GM12878 (cell line): ENCODE measurements around the gene PSMD12. TPM values are rescaled to one million over a fixed set of nuclear protein-coding genes. Genes with fewer than 3 reads are reported as not detected.

Experiments
- ATAC-seq: fragments of 200-7000 bp; cut with Tn5 transposase; 3 replicates; pipeline ENCODE4 v1.9.1; 2020; ENCODE audit warnings: mild to moderate bottlenecking, moderate library complexity
- BruUV-seq: library from RNA; stranded (reverse); fragments of 400-500 nt; replicated peaks from 2 replicates; lab custom pipeline; 2021; lab: Mats Ljungman, UMichigan
- CTCF ChIA-PET: fragments of 300-600 bp; sonication (Branson Sonifier 250); formaldehyde crosslinking; extraction: SDS; loops from one replicate; lab custom pipeline; 2021; ENCODE audit warnings: inconsistent platforms; lab: Yijun Ruan, JAX
- POLR2A ChIA-PET: fragments of 350-600 bp; formaldehyde crosslinking; extraction: SDS; loops from one replicate; lab custom pipeline; 2021; ENCODE audit warnings: inconsistent platforms; lab: Charles Lee
- RAD21 ChIA-PET: fragments of 300-600 bp; sonication (Branson Sonifier 250); formaldehyde crosslinking; loops from one replicate; lab custom pipeline; 2023; ENCODE audit warnings: antibody characterized with exemption; ENCODE audit not compliant: unreplicated experiment; lab: Charles Lee
- SMC1A ChIA-PET: fragments of 300-600 bp; sonication (Branson Sonifier 250); formaldehyde crosslinking; loops from one replicate; lab custom pipeline; 2023; ENCODE audit not compliant: unreplicated experiment, uncharacterized antibody; lab: Charles Lee
- DNase-seq: peaks from one replicate; pipeline ENCODE4 v3.0.0-alpha.2; 2011; ENCODE audit warnings: low read depth, low spot score
- FAIRE-seq: peaks from 3 replicates; lab custom pipeline; 2011; peaks lifted over from hg19 to GRCh38; lab: Jason Lieb, UNC
- H2AFZ ChIP-seq: 2 replicates; pipeline ENCODE4 v1.6.0; 2011; ENCODE audit warnings: low read depth, low read length, control low read depth; ENCODE audit not compliant: control insufficient read depth
- H3K27ac ChIP-seq: 2 replicates; pipeline ENCODE4 v1.5.1; 2011; ENCODE audit warnings: control low read depth; ENCODE audit not compliant: control insufficient read depth, insufficient read depth
- H3K27me3 ChIP-seq, 2 experiments: replicated peaks in 1 of 2; 2 replicates each; pipeline versions ENCODE4 v1.6.0 to v1.6.1; 2011; ENCODE audit warnings: low read length in 1 of 2; ENCODE audit not compliant: control insufficient read depth in 2 of 2, insufficient read depth in 2 of 2
- H3K36me3 ChIP-seq, 2 experiments: 2 replicates each; pipeline ENCODE4 v1.5.1; 2011; ENCODE audit warnings: low read length in 1 of 2; ENCODE audit not compliant: control insufficient read depth in 2 of 2, insufficient read depth in 2 of 2
- H3K4me1 ChIP-seq: 2 replicates; pipeline ENCODE4 v1.6.1; 2011; ENCODE audit warnings: mild to moderate bottlenecking, low read length, moderate library complexity, mixed read lengths; ENCODE audit not compliant: control insufficient read depth, insufficient read depth
- H3K4me2 ChIP-seq: 2 replicates; pipeline ENCODE4 v1.6.0; 2011; ENCODE audit warnings: control low read depth; ENCODE audit not compliant: control insufficient read depth, insufficient read depth
- H3K4me3 ChIP-seq: fragments of 200-600 bp; sonication (generic); 2 replicates; pipeline ENCODE4 v1.5.1; 2016
- H3K79me2 ChIP-seq: 2 replicates; pipeline ENCODE4 v1.6.0; 2011; ENCODE audit warnings: low read length; ENCODE audit not compliant: control insufficient read depth, insufficient read depth
- H3K9ac ChIP-seq: 2 replicates; pipeline ENCODE4 v1.8.0; 2011; ENCODE audit warnings: low read length, control low read depth, mixed read lengths; ENCODE audit not compliant: control insufficient read depth, insufficient read depth
- H3K9me3 ChIP-seq: replicated peaks from 3 replicates; pipeline ENCODE4 v1.5.1; 2011; ENCODE audit warnings: mild to moderate bottlenecking, low read length; ENCODE audit not compliant: control insufficient read depth, insufficient read depth
- H4K20me1 ChIP-seq: 2 replicates; pipeline ENCODE4 v1.6.0; 2011; ENCODE audit not compliant: control insufficient read depth, insufficient read depth
- IKZF2 ChIP-seq, 2 experiments: fragments of 450-650 bp; IDR thresholded peaks; 2 replicates each; pipeline ENCODE4 v1.6.1; 2017; ENCODE audit warnings: mild to moderate bottlenecking in 2 of 2, moderate library complexity in 2 of 2
- NFIC ChIP-seq: IDR thresholded peaks from 2 replicates; pipeline ENCODE4 v1.6.1; 2012; ENCODE audit warnings: low read depth, mild to moderate bottlenecking, inconsistent platforms, low read length, moderate library complexity
- POLR2AphosphoS5 ChIP-seq: IDR thresholded peaks from 2 replicates; pipeline ENCODE4 v1.6.1; 2011; ENCODE audit warnings: mild to moderate bottlenecking, low read length, inconsistent platforms
- RAD51 ChIP-seq: fragments of 450-650 bp; IDR thresholded peaks from 2 replicates; pipeline ENCODE4 v1.6.1; 2016; ENCODE audit warnings: moderate library complexity, mild to moderate bottlenecking, inconsistent platforms
- SMAD5 ChIP-seq: IDR thresholded peaks from 2 replicates; pipeline ENCODE4 v1.6.1; 2016; ENCODE audit warnings: antibody characterized with exemption, low read depth
- SMC3 ChIP-seq: IDR thresholded peaks from 2 replicates; pipeline ENCODE4 v1.6.1; 2011; ENCODE audit warnings: low read length, improper control_type of control experiment, borderline replicate concordance
- ZNF217 ChIP-seq: fragments of 450-650 bp; IDR thresholded peaks from 2 replicates; pipeline ENCODE4 v1.6.1; 2017; ENCODE audit warnings: antibody characterized with exemption, mild to moderate bottlenecking
- ZSCAN29 ChIP-seq: fragments of 450-650 bp; IDR thresholded peaks from 2 replicates; pipeline ENCODE4 v1.6.1; 2017; ENCODE audit warnings: mild to moderate bottlenecking, moderate library complexity
- WGBS: methylation state at CpG from one replicate; pipeline ENCODE4 v1.1.6; 2016; ENCODE audit warnings: low lambda C conversion rate; ENCODE audit not compliant: insufficient replicate concordance, insufficient coverage; ENCODE audit errors: missing lambda C conversion rate; 5-methylcytosine and 5-hydroxymethylcytosine counted together
- in situ Hi-C: fragments of 300-500 bp; cut with MboI; formaldehyde crosslinking; loops from 9 replicates; pipeline ENCODE4 v1.14.3; 2018; ENCODE audit warnings: mixed read lengths
- intact Hi-C: fragments of 100-400 bp; cut with micrococcal nuclease; formaldehyde crosslinking; loops from one replicate; pipeline ENCODE4 v1.14.2; 2022; ENCODE audit not compliant: unreplicated experiment
- polyA plus RNA-seq, 11 experiments: library from polyadenylated mRNA; depleted of rRNA in 4 of 11; unstranded in 6 of 11; stranded (reverse) in 5 of 11; fragments of >200 nt; fragmentation: Nextera tagmentation in 4 of 11; fragmentation: Illumina TruSeq in 1 of 11; extraction: Ambion mirVana in 4 of 11; extraction: Trizol in 1 of 11; gene quantifications; 1 replicate in 1 of 11; 2 replicates in 10 of 11; pipeline versions ENCODE4 v1.2.1 to v1.2.3, GENCODE V29; 2011 to 2016; ENCODE audit warnings: inconsistent platforms in 2 of 11, missing spikeins in 2 of 11, low read depth in 1 of 11
- total RNA-seq, 4 experiments: library from RNA; depleted of rRNA in 3 of 4; stranded (reverse); fragments of >200 nt in 3 of 4; fragmentation: Illumina TruSeq in 1 of 4; extraction: Trizol in 1 of 4; gene quantifications; 2 replicates each; pipeline versions ENCODE4 v1.2.1 to v1.2.3, GENCODE V29; 2013 to 2021
- TF ChIP-seq, protein P1 (sequence below): fragments of 150-350 bp; IDR thresholded peaks from 2 replicates; pipeline ENCODE4 v1.6.1; 2016; ENCODE audit warnings: low read depth, low read length
- TF ChIP-seq, protein P2 (sequence below): fragments of 450-650 bp; IDR thresholded peaks from 2 replicates; pipeline ENCODE4 v1.6.1; 2018; ENCODE audit warnings: borderline replicate concordance, mild to moderate bottlenecking; ENCODE audit not compliant: partially characterized antibody
- TF ChIP-seq, protein P3 (sequence below): fragments of 450-650 bp; formaldehyde crosslinking; IDR thresholded peaks from 2 replicates; pipeline ENCODE4 v1.4.0; 2022; ENCODE audit warnings: mild to moderate bottlenecking, moderate library complexity

Gene PSMD12
- total and polyA plus RNA-seq, 10 of the 15 experiments (the other 5 are each of a cell fraction or from before 2014, with no cell fraction given): 19.8 to 149 (median 47.5) TPM

DNA sequence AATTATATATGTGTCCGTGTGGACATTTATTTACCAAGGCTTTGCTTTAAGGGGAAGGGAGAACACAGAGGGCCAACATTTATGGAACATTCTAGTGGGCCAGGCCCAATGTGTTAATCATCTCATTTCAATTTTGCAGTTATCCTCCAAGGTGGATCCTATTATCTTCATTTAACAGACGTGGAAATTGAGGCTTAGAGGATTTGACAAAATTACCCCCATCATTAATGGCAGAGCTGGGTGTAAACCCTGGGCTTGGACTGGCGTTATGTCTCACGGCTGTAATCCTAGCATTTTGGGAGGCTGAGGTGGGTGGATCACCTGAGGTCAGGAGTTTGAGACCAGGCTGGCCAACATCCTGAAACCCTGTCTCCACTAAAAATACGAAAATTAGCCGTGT is 37.1 kb upstream of the PSMD12 start:
- no peak overlapping the region for H2AFZ ChIP-seq
- no peaks in the 10 kb centered on the region for H3K27me3 ChIP-seq
- POLR2A ChIA-PET: no interaction called here
- no peak overlapping the region for H3K9ac ChIP-seq
- DNase-seq (no peak), ATAC-seq (no peak), FAIRE-seq (no peak)
- CTCF ChIA-PET: no interaction called here
- peaks cover 18% of the 10 kb centered on the region for H3K4me1 ChIP-seq
- WGBS: 48% methylated on average over 6 of the region's 6 CpGs
- RAD21 ChIA-PET: no interaction called here
- H3K36me3 ChIP-seq: no peaks in the 10 kb centered on the region
- H3K79me2 ChIP-seq: peaks cover 33% of the 10 kb centered on the region
- TF ChIP-seq POLR2AphosphoS5: no peak
- no peak for TF ChIP-seq IKZF2 (IDR thresholded peaks at IDR 0.05)
- no peak for TF ChIP-seq RAD51
- no peak for TF ChIP-seq SMC3
- TF ChIP-seq, protein P1, sequence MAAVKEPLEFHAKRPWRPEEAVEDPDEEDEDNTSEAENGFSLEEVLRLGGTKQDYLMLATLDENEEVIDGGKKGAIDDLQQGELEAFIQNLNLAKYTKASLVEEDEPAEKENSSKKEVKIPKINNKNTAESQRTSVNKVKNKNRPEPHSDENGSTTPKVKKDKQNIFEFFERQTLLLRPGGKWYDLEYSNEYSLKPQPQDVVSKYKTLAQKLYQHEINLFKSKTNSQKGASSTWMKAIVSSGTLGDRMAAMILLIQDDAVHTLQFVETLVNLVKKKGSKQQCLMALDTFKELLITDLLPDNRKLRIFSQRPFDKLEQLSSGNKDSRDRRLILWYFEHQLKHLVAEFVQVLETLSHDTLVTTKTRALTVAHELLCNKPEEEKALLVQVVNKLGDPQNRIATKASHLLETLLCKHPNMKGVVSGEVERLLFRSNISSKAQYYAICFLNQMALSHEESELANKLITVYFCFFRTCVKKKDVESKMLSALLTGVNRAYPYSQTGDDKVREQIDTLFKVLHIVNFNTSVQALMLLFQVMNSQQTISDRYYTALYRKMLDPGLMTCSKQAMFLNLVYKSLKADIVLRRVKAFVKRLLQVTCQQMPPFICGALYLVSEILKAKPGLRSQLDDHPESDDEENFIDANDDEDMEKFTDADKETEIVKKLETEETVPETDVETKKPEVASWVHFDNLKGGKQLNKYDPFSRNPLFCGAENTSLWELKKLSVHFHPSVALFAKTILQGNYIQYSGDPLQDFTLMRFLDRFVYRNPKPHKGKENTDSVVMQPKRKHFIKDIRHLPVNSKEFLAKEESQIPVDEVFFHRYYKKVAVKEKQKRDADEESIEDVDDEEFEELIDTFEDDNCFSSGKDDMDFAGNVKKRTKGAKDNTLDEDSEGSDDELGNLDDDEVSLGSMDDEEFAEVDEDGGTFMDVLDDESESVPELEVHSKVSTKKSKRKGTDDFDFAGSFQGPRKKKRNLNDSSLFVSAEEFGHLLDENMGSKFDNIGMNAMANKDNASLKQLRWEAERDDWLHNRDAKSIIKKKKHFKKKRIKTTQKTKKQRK: no peak
- TF ChIP-seq, protein P2, sequence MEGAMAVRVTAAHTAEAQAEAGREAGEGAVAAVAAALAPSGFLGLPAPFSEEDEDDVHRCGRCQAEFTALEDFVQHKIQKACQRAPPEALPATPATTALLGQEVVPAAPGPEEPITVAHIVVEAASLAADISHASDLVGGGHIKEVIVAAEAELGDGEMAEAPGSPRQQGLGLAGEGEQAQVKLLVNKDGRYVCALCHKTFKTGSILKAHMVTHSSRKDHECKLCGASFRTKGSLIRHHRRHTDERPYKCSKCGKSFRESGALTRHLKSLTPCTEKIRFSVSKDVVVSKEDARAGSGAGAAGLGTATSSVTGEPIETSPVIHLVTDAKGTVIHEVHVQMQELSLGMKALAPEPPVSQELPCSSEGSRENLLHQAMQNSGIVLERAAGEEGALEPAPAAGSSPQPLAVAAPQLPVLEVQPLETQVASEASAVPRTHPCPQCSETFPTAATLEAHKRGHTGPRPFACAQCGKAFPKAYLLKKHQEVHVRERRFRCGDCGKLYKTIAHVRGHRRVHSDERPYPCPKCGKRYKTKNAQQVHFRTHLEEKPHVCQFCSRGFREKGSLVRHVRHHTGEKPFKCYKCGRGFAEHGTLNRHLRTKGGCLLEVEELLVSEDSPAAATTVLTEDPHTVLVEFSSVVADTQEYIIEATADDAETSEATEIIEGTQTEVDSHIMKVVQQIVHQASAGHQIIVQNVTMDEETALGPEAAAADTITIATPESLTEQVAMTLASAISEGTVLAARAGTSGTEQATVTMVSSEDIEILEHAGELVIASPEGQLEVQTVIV: no peak
- no peak for TF ChIP-seq ZNF217
- TF ChIP-seq ZSCAN29: no peak
- TF ChIP-seq, protein P3, sequence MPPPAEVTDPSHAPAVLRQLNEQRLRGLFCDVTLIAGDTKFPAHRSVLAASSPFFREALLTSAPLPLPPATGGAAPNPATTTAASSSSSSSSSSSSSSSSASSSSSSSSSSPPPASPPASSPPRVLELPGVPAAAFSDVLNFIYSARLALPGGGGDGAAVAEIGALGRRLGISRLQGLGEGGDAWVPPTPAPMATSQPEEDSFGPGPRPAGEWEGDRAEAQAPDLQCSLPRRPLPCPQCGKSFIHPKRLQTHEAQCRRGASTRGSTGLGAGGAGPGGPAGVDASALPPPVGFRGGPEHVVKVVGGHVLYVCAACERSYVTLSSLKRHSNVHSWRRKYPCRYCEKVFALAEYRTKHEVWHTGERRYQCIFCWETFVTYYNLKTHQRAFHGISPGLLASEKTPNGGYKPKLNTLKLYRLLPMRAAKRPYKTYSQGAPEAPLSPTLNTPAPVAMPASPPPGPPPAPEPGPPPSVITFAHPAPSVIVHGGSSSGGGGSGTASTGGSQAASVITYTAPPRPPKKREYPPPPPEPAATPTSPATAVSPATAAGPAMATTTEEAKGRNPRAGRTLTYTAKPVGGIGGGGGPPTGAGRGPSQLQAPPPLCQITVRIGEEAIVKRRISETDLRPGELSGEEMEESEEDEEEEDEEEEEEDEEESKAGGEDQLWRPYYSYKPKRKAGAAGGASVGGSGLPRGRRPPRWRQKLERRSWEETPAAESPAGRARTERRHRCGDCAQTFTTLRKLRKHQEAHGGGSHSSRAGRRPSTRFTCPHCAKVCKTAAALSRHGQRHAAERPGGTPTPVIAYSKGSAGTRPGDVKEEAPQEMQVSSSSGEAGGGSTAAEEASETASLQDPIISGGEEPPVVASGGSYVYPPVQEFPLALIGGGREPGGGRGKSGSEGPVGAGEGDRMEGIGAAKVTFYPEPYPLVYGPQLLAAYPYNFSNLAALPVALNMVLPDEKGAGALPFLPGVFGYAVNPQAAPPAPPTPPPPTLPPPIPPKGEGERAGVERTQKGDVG (CRISPR knock-in tag): no peak
- TF ChIP-seq SMAD5: no peak
- TF ChIP-seq NFIC: no peak
- no peaks in the 10 kb centered on the region for H3K9me3 ChIP-seq
- in situ Hi-C loops: no loop called here
- SMC1A ChIA-PET: no interaction called here
- H3K4me2 ChIP-seq: no peak overlapping the region
- no peaks in the 10 kb centered on the region for H4K20me1 ChIP-seq
- no TSS peak for BruUV-seq
- no peak overlapping the region for H3K27ac ChIP-seq
- 0 out of 2 replicates have a peak overlapping the region, but pooled peaks have one; percentile 5 for H3K4me3 ChIP-seq
- intact Hi-C loops: no loop called here
